ENCODE results near the gene ARID3A. TPM values are rescaled to one million over a fixed set of nuclear protein-coding genes. Genes with fewer than 3 reads are reported as not detected.

Gene ARID3A
- total and polyA plus RNA-seq, 7 donors = 1.4 to 11.6 (median 3.7) TPM

GRCh38 chr19:963486-963951 is 37.7 kb downstream of the ARID3A start:
- Histone ChIP-seq H3K36me3 (peaks cover 0 to 38% (median 21%) of the 10 kb centered on the region in 4 donors), H3K27me3 (no peaks in the 10 kb centered on the region), H3K4me1 (no peaks in the 10 kb centered on the region), H3K4me3 (no peak overlapping the region), H3K27ac (no peak overlapping the region), H3K9me3 (no peaks in the 10 kb centered on the region)
- TF ChIP-seq CTCF (IDR thresholded peaks at IDR 0.05) (no peak), POLR2A (IDR thresholded peaks at IDR 0.05) (no peak), EP300 (IDR thresholded peaks at IDR 0.05) (no peak), POLR2AphosphoS5 (IDR thresholded peaks at IDR 0.05) (no peak)
- DNase-seq = no peak
- intact Hi-C loops (cut with DNase I) = no loop called here
- WGBS, 2 donors = 82 to 83% methylated on average over 11 of the region's 11 CpGs

- Histone ChIP-seq H3K27ac (no peak overlapping the region), H3K36me3 (peaks cover 0 to 44% (median 25%) of the 10 kb centered on the region in 4 donors), H3K4me3 (no peak overlapping the region), H3K9me3 (no peaks in the 10 kb centered on the region), H3K27me3 (no peaks in the 10 kb centered on the region), H3K4me1 (no peaks in the 10 kb centered on the region)
- no peak for TF ChIP-seq CTCF (IDR thresholded peaks at IDR 0.05)
- TF ChIP-seq EP300 (IDR thresholded peaks at IDR 0.05) = no peak
- TF ChIP-seq POLR2AphosphoS5 (IDR thresholded peaks at IDR 0.05) = no peak
- no peak for TF ChIP-seq POLR2A (IDR thresholded peaks at IDR 0.05)
- intact Hi-C loops (cut with DNase I) = no loop called here
- 95 to 97% methylated on average over 16 of the region's 16 CpGs for WGBS, 2 donors
- no peak for DNase-seq
Observed at GRCh38 chr19:964116-964520, 38.3 kb downstream of the ARID3A start.

GRCh38 chr19:964761-965694 is 39.2 kb downstream of the ARID3A start:
- Histone ChIP-seq H3K27me3 (no peaks in the 10 kb centered on the region), H3K27ac (no peak overlapping the region), H3K4me3 (no peak overlapping the region), H3K4me1 (no peaks in the 10 kb centered on the region), H3K36me3 (peaks cover 0 to 53% (median 26%) of the 10 kb centered on the region in 4 donors), H3K9me3 (no peaks in the 10 kb centered on the region)
- WGBS, 2 donors = 96 to 97% methylated on average over 19 of the region's 19 CpGs
- no peak for DNase-seq
- intact Hi-C loops (cut with DNase I) = no loop called here
- no peak for TF ChIP-seq POLR2A (IDR thresholded peaks at IDR 0.05)
- no peak for TF ChIP-seq POLR2AphosphoS5 (IDR thresholded peaks at IDR 0.05)
- no peak for TF ChIP-seq CTCF (IDR thresholded peaks at IDR 0.05)
- no peak for TF ChIP-seq EP300 (IDR thresholded peaks at IDR 0.05)

- no peak for DNase-seq
- H3K4me1 ChIP-seq = no peaks in the 10 kb centered on the region
- WGBS, 2 donors = 94% methylated on average over 17 of the region's 17 CpGs
- H3K27ac ChIP-seq = no peak overlapping the region
- no peak overlapping the region for H3K4me3 ChIP-seq
- TF ChIP-seq CTCF (IDR thresholded peaks at IDR 0.05) (no peak), EP300 (IDR thresholded peaks at IDR 0.05) (no peak), POLR2AphosphoS5 (IDR thresholded peaks at IDR 0.05) (no peak), POLR2A (IDR thresholded peaks at IDR 0.05) (no peak)
- H3K36me3 ChIP-seq = peaks cover 6 to 69% (median 40%) of the 10 kb centered on the region in 4 donors
- no peaks in the 10 kb centered on the region for H3K27me3 ChIP-seq
- peaks cover 0 to 7% (median 5%) of the 10 kb centered on the region in 4 donors for H3K9me3 ChIP-seq
- intact Hi-C loops (cut with DNase I) = no loop called here
Observed at GRCh38 chr19:966485-967088, 40.8 kb downstream of the ARID3A start.

Data from sigmoid colon (tissue), 7 donors.